Upper lobe of right lung (tissue), 1 donor: ENCODE results near the gene API5. TPM values are rescaled to one million over a fixed set of nuclear protein-coding genes. Genes with fewer than 3 reads are reported as not detected.

ENCODE experiments used
- ATAC-seq: fragments of 200-7000 bp; cut with Tn5 transposase; one replicate; pipeline ENCODE4 v1.9.1; 2020; ENCODE audit warnings: mild to moderate bottlenecking, moderate library complexity
- DNase-seq: peaks from one replicate; pipeline ENCODE4 v3.0.0-alpha.2; 2020
- H3K27ac ChIP-seq: fragments of 200-600 bp; one replicate; pipeline ENCODE4 v1.8.0; 2022
- H3K27me3 ChIP-seq: fragments of 200-600 bp; one replicate; pipeline ENCODE4 v1.8.0; 2022; ENCODE audit warnings: mild to moderate bottlenecking
- H3K36me3 ChIP-seq: fragments of 200-600 bp; one replicate; pipeline ENCODE4 v1.8.0; 2022
- H3K4me1 ChIP-seq: fragments of 200-600 bp; one replicate; pipeline ENCODE4 v1.8.0; 2022
- H3K4me3 ChIP-seq: fragments of 200-600 bp; one replicate; pipeline ENCODE4 v1.8.0; 2022; ENCODE audit warnings: mild to moderate bottlenecking
- H3K9me3 ChIP-seq: fragments of 200-600 bp; one replicate; pipeline ENCODE4 v1.8.0; 2022
- intact Hi-C: fragments of 100-400 bp; cut with DNase I; formaldehyde crosslinking; loops from one replicate; pipeline ENCODE4 v1.11.0; 2022
- long read RNA-seq: library from polyadenylated mRNA; unstranded; transcript quantifications from one replicate; pipeline ENCODE4 v2.0.0, GENCODE V29; 2021
- total RNA-seq: library from RNA; stranded (reverse); fragmentation: NEBNext Ultra II Directional; extraction: Animal tissue kit (Norgen Biotek cat#: 25700); gene quantifications from one replicate; pipeline ENCODE4 v1.2.1, GENCODE V29; 2021
- TF ChIP-seq, protein P1 (sequence below): fragments of 200-600 bp; IDR thresholded peaks from one replicate; pipeline ENCODE4 v1.8.0; 2022; ENCODE audit warnings: antibody characterized with exemption
- donor health status: DM: no; HTN: yes; CAD: no; lungs with severe emphysema.

The API5 gene
- total RNA-seq, result 76.5 TPM
- long read RNA-seq, transcript API5-201 (14 exons, 3,714 nt), result major isoform, 96 of 212 reads
- long read RNA-seq, transcript API5-210 (13 exons, 1,760 nt), result minor isoform, 9 of 212 reads
- long read RNA-seq, transcript API5-208 (14 exons, 1,868 nt), result minor isoform, 85 of 212 reads
- long read RNA-seq, partial matches to known transcripts, result 6 of 212 reads
- long read RNA-seq, other reads (novel, unspliced or antisense), result 13 of 212 reads

DNA sequence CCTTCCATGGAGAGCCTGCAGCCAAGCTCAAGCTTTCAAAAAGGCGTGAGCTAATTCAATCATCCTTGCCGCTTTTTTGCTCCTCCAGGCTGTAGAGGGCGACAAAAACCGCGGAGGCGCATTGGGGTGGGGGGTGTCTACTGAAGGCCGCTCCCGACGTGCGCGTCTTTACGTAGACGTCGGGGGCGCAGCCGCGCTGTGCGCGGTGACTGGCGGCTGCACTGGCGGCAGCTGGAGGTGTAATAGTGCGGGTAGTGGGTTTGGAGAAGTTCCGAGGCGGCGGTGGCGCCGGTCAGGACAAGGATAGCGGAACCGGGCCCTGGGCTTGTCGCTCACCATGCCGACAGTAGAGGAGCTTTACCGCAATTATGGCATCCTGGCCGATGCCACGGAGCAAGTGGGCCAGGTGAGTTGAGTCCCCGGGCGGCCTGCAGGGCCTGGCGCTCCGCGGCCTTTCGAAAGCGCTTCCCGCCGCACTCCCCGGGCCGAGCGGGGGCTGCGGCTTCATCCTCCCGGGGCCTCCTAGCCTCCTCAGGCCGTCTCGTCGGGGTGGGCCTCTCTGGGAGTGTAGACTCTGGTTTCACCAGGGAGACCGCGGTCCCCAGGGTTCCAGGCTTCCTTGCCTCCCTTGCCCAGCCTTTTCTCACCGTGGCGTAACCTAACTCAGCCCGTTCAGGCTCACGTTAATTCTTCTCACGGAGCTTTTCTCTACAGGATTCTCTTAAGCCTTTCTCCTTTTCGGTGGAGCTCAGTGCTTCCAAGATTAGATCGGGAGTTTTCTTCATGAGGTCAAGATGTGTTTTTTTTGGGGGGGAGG, at the start of gene API5:
Gene API5, plus strand, starts transcription at position 206 of the 817 bp plus-strand sequence. Its CDS starts 132 bp downstream, at position 338.
- peak; percentile 96 for DNase-seq
- no peaks in the 10 kb centered on the region for H3K36me3 ChIP-seq
- H3K4me3 ChIP-seq, result peak within 1 kb of the TSS; percentile 80
- peak; percentile 100 for ATAC-seq
- intact Hi-C loops, result no loop called here
- H3K27me3 ChIP-seq, result no peaks in the 10 kb centered on the region
- no peaks in the 10 kb centered on the region for H3K9me3 ChIP-seq
- TF ChIP-seq, protein P1, sequence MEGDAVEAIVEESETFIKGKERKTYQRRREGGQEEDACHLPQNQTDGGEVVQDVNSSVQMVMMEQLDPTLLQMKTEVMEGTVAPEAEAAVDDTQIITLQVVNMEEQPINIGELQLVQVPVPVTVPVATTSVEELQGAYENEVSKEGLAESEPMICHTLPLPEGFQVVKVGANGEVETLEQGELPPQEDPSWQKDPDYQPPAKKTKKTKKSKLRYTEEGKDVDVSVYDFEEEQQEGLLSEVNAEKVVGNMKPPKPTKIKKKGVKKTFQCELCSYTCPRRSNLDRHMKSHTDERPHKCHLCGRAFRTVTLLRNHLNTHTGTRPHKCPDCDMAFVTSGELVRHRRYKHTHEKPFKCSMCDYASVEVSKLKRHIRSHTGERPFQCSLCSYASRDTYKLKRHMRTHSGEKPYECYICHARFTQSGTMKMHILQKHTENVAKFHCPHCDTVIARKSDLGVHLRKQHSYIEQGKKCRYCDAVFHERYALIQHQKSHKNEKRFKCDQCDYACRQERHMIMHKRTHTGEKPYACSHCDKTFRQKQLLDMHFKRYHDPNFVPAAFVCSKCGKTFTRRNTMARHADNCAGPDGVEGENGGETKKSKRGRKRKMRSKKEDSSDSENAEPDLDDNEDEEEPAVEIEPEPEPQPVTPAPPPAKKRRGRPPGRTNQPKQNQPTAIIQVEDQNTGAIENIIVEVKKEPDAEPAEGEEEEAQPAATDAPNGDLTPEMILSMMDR, result peak; percentile 74
- H3K4me1 ChIP-seq, result peaks cover 27% of the 10 kb centered on the region
- H3K27ac ChIP-seq, result peak within 1 kb of the TSS; percentile 81

DNA sequence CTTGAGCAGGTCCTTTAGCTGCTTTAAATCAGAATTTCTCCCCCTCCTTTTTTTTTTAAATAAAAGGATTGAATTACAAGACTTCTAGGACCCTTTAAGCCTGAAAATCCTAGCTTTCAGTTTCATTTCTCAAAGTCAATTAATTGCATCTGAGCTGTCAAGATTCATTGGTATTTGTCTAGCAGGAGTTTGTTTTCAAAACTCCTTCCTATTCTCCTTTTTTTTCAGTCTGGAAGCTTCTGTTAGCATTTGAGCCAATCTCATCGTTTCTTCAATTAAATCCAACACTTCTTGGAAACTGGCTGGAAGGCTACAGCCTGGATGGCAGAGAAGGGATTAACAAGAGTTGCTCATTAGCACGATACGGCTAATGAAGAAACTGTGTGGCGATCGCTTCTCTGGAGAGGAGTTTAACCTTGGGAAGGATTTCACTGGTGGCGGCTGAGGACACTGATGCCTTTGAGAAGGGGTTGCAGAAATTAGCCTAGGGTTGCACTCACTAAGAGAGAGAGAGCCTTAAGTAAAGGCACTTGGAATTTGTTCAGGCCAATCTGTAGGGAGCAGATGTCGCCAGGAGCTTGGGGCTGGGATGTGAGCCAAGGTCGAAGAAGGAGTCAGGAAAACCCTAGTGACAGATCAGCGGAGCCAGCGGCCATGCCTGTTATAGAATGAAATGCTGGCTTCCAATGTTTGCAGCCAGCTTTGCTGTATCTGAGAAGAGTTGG, 43.8 kb upstream of the API5 start:
- H3K4me1 ChIP-seq, result no peaks in the 10 kb centered on the region
- no peaks in the 10 kb centered on the region for H3K9me3 ChIP-seq
- H3K27me3 ChIP-seq, result no peaks in the 10 kb centered on the region
- DNase-seq (no peak), ATAC-seq (peak; percentile 21)
- H3K27ac ChIP-seq, result no peak overlapping the region
- TF ChIP-seq, protein P1, result no peak
- H3K4me3 ChIP-seq, result peak overlapping the region; percentile 5
- H3K36me3 ChIP-seq, result no peaks in the 10 kb centered on the region
- intact Hi-C loops, result no loop called here

DNA sequence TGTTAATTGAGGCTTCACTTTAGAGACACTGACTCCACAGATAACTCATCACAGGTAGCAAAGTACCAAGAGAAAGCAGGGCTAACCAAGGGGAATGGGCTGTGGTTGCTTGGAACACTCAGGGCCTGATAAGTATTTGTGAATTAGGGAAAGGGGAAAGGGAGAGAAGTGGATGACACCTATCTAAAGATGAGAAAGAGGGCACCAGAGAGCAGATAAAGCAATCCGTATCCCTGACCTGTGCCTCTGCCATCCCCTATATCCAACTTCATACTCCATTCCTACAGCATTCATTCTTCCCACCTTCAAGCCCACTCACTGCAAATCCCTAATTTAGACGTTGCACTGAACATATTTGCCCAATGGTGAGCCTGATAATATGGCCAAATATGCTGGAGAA, 43.0 kb upstream of the API5 start:
- TF ChIP-seq, protein P1, result no peak
- H3K36me3 ChIP-seq, result no peaks in the 10 kb centered on the region
- H3K9me3 ChIP-seq, result no peaks in the 10 kb centered on the region
- H3K4me3 ChIP-seq, result no peak overlapping the region
- H3K4me1 ChIP-seq, result no peaks in the 10 kb centered on the region
- intact Hi-C loops, result no loop called here
- H3K27ac ChIP-seq, result no peak overlapping the region
- DNase-seq, result no peak
- H3K27me3 ChIP-seq, result no peaks in the 10 kb centered on the region
- ATAC-seq, result no peak

DNA sequence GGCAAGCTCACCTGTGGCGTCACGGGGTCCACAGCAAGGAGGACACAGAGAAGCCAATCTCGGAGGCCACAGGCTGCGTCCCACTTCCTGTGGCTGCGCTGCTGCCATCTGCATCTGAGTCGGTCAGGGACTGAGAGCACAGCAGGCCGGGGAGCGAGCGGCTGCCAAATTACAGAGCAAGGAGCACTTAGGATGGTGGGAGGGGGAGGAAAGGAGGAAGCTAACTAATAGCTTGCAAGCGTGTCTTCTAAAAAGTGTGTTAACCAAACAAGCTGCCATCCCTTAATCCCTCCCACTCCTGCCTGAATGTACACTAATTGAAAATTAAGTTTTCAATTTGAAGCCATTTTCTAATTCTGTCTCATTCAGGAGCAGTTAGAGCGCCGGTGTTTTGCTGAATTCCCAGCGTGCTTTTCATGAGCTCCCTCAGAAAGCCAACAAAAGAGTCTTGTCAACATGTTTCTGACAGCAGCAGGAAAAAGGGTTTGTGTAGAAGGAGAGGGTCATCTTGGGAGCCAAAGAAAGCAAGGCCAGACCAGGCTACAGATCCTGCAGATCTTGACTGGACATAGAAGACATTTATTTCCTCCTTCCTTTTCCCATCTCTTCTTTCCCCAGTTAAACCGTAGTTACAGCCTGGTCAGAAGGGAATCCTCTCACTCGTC, 42.4 kb upstream of the API5 start:
- TF ChIP-seq, protein P1, result no peak
- ATAC-seq, result no peak
- no peak for DNase-seq

DNA sequence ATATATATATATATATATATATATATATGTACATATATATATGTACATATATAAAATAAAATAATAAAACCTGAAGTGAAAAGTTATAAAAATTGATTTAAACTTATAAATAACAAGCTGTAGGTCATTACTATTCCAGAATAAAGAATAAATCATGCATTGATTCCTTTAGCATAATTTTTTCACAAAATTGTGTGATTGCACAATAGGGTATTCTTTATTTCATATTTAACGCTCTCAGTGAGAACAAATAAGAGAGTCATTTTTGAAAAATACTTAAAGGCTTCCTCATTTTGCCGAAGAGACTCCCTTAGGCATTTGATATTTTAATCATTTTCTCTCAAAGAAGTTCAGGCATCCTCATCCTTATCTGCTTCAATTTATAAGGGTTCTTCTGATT, 41.3 kb upstream of the API5 start:
- Histone ChIP-seq H3K4me3 (no peak overlapping the region), H3K4me1 (no peaks in the 10 kb centered on the region), H3K27ac (no peak overlapping the region), H3K9me3 (no peaks in the 10 kb centered on the region), H3K27me3 (no peaks in the 10 kb centered on the region), H3K36me3 (no peaks in the 10 kb centered on the region)
- ATAC-seq (no peak), DNase-seq (no peak)
- TF ChIP-seq, protein P1, result no peak
- intact Hi-C loops, result no loop called here

More for the DNA sequence above, 42.4 kb upstream of the API5 start:
- Histone ChIP-seq H3K9me3 (no peaks in the 10 kb centered on the region), H3K36me3 (no peaks in the 10 kb centered on the region), H3K4me3 (no peak overlapping the region), H3K27me3 (no peaks in the 10 kb centered on the region), H3K27ac (no peak overlapping the region), H3K4me1 (no peaks in the 10 kb centered on the region)
- intact Hi-C loops, result no loop called here
